HG03558 (cell line): ENCODE results near the gene KCTD16.
A peak's percentile ranks its signal among the peaks of the same experiment; 100 is the strongest.

Source experiments
- ATAC-seq: cut with Tn5 transposase; IDR thresholded peaks from one replicate; pipeline ENCODE4 v1.9.1; 2021; ENCODE audit warnings: moderate number of reproducible peaks; ENCODE audit not compliant: unreplicated experiment; ENCODE audit errors: extremely low read depth

KCTD16 gene

GRCh38 chr5:144170276-144171024 lies at the start of gene KCTD16, which contains the start of gene YIPF5:
TSS of gene KCTD16 (plus strand) at chr5:144170873.
TSS of gene YIPF5 (minus strand) at chr5:144170659. CDS start at chr5:144169955, 704 bp downstream.
- ATAC-seq = peak; percentile 99

- ATAC-seq = no peak
These were observed 49.1 kb upstream of the KCTD16 start for GRCh38 chr5:144121577-144121976.

DNA sequence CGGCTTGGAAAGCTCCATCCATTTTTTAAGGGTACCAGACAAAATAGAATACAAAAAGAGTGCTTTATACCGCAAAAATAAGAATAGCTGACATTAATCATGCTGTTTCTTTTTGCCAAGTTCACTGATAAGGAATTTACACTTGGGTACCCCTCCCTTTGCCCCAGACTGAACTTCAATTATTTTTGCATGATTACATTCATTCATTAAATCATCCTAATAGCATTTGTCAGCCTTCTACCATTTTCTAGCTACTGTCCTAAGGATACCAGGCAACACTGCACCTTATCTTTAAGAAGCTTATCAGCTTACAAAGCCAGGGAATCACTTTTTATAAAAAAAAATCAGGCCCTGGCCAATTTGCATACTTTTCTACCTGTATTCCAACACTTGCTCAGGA lies 48.6 kb upstream of the KCTD16 start:
- no peak for ATAC-seq

GRCh38 chr5:144122641-144123040 lies 48.0 kb upstream of the KCTD16 start:
- no peak for ATAC-seq

GRCh38 chr5:144125163-144125726 lies 45.4 kb upstream of the KCTD16 start:
- no peak for ATAC-seq

DNA sequence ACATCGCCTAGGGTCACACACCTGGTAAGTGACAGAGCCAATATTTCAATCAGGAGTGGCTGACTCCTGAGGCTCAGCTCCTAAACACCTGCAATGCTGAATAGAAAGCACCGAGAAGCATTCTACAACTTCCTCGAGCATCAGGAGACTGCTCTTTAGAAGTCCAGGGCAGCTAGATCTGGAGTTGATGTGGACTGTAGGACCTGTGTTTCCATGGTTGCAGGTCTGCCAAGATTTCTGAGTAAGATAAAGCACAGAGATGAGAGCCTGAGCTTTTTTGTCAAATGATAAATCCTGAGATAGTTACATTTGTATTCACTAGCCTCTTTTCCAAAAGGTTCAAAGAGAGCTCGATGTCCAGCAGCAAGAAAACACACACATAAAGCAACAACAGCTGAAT lies 44.0 kb upstream of the KCTD16 start:
- no peak for ATAC-seq

- no peak for ATAC-seq
These were observed 41.8 kb upstream of the KCTD16 start for GRCh38 chr5:144128844-144129243.

GRCh38 chr5:144130306-144130705 lies 40.4 kb upstream of the KCTD16 start:
- no peak for ATAC-seq

- no peak for ATAC-seq
These were observed 39.4 kb upstream of the KCTD16 start for GRCh38 chr5:144131261-144131660.

DNA sequence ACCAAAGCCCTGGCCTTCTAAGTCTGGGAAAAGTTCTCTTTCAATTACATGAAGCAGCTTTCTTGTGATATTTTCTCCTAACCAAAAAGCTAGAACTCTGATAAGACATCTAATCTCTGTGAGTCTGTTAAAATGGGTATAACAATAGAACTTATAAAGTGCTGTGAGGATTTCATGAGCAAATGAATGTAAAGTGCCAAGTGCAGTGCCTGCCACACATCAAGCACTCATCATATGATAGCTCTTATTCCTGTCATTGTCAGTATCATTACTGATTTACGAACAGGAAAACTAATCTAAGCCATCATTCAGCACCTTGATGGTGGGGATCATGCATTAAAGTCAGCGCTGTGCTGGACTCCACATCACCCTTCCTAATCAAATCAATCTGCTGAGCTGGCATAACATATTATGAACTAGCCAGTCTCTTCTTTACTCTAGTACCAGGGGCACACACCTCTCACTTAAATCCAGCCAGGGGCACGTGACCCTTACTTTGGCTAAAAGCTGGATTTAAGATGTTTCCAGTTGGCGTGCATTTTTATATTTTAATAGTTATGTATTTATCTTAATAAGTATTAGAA lies 37.5 kb upstream of the KCTD16 start:
- ATAC-seq = no peak

DNA sequence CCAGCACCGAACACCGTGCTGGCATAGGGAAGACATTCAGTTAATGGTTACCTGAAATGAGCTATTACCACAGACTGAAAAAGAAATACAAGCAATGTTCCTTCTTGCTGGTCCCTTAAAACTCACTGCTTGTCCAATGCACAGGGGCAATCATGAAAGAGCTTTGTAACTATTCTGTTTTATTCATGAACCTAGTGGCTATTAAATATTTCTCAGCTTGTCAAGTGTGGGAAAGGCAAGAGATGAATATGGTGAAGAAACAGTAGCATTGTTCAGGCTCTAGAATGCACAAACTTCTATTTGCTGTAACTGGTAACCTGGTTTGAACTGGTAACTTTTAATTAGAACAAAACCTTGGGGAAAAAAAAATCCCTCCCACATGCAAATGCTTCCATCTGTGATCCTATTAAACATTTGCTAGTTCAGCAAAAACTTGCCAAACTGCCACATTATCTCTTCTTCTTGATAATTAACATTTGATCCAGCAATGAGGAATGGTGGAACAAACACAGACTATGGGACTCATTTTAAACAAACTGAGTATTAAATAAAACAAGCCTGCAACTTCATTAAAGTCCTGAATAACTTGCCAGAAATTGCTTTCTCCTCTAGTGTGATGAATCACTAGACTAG lies 36.4 kb upstream of the KCTD16 start:
- ATAC-seq = no peak

GRCh38 chr5:144135113-144135762 lies 35.4 kb upstream of the KCTD16 start:
- no peak for ATAC-seq

DNA sequence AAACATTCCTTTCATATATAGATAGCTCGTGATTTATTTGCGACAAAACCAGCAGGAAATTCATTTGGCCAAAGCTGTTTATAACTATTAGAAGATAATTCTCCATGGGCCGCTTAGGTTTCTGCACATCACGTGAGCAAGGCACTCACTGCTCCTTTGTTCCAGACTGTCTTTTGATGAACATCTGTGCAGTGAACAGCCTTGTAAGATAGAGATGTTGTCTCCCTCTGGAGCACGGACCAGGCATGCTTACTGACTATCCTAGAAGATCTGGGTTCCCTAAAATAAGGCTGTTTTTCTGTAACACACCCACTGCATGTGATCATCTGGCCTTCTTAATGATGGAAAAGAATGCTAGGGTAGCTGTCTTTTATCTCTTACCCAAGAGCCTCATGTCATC lies 31.1 kb upstream of the KCTD16 start:
- no peak for ATAC-seq

DNA sequence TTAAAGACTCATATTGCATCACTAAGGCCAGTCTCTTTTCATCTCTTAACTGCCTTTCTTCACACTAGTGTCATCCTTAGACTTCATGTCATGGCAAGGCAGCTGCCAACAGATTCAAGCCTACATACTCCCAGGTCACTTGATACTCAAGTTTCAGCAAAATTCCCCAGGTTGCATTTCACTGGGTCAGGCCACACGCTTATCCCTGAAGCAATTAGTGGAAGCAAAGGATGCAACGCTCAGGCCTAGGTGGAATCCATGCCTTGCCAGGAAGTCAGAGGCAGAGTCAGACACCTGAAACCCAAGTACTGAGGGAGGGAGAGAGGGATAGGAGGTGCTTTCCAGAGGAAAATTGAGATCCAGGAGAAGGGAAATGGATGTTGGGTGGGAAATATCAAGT lies 29.1 kb upstream of the KCTD16 start:
- no peak for ATAC-seq

DNA sequence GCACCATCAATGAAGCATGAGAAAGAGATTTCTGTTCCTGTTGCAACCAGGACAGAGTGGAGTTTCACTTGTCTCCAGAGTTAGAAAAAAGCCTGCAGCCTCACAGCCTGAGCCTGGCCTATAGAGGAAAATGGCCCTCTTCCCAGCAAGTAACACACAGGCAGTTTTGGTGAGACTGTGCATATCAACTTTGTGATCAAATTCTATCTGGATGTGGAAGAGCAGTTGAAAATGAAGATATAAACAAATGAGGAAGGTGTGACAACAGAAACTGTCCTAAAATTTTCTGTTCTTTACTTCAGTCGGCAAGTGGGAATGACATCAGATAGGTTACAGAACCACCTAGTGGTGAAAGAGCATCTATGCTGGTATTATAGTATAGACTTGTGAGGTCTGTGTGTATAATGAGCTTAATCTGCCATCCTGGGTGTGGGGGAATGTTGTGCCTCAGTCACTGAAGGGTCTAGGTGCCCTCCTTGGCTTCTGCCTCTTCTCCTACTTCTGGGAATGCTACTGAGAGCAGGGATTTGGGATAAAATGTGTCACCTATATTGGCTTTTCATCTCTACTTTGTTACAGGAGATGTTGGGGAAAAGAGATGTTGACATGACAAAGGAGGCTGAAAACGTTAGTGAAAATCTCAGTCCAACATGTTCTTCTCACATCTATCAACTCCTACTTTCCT lies 28.4 kb upstream of the KCTD16 start:
- peak; percentile 96 for ATAC-seq

GRCh38 chr5:144142824-144143162 lies 27.9 kb upstream of the KCTD16 start:
- no peak for ATAC-seq

GRCh38 chr5:144143625-144144024 lies 27.0 kb upstream of the KCTD16 start:
- ATAC-seq = no peak

DNA sequence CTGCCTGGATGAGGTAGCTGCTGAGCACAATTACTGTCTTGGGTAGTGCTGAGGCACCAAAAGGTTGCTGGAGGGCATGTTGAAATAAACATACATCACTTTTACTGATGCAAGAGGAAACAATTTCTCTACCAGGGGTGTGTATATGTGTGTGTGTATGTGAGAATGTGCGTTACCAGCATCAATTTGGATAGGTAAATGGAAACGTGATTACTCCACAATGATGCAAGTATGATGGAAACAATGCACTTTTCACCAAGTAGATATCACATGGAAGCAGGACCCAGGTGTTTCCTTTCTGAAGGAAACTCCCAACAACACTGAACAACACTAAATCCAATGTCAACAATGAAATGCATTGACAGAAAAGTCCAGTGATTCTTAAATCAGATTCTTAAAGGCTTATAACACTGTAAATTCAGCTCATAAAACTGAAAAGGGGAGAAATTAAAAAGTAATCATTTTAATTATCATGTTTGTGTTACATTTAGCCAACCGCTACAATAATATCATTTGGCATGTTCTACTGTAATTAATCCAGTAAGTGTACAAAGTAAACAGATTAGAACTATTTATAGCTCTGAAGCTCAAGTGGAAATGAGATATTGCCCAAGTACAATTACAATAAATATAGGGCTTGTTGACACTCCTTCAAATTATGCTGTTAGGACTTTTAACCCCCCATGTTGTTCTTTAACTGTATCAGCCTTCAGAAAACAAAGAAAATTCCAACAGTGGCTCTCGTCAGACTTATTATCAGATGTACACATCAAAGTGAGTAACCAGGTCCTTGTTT lies 25.5 kb upstream of the KCTD16 start:
- no peak for ATAC-seq

- ATAC-seq = no peak
These were observed 19.6 kb upstream of the KCTD16 start for GRCh38 chr5:144151026-144151425.
